Activated T-cell treated with anti-CD3 and anti-CD28 coated beads, Interleukin-2, amount 50 U/mL, for 24 hours (primary cell): ENCODE data around the gene CNR2.
"Not testable (repeated sequence)": the region's sequence is repeated elsewhere in the genome, so short reads cannot be mapped to it uniquely, and the experiment has no call there.

Experiments
- DNase-seq: peaks from one replicate; pipeline ENCODE4 v3.0.0-alpha.2; 2020
- H3K27ac Mint-ChIP-seq: 2 replicates; pipeline ENCODE4 v1.8.0; 2020; ENCODE audit warnings: mild to moderate bottlenecking, mixed read lengths
- H3K27me3 Mint-ChIP-seq: 2 replicates; pipeline ENCODE4 v1.8.0; 2020; ENCODE audit warnings: mixed read lengths
- H3K36me3 Mint-ChIP-seq: 2 replicates; pipeline ENCODE4 v1.8.0; 2020; ENCODE audit warnings: low read depth, mixed read lengths
- H3K4me1 Mint-ChIP-seq: 2 replicates; pipeline ENCODE4 v1.8.0; 2020; ENCODE audit warnings: low read depth, mixed read lengths
- H3K4me3 Mint-ChIP-seq: 2 replicates; pipeline ENCODE4 v1.8.0; 2020; ENCODE audit warnings: mild to moderate bottlenecking, moderate library complexity, mixed read lengths
- H3K9me3 Mint-ChIP-seq: 2 replicates; pipeline ENCODE4 v1.8.0; 2020; ENCODE audit warnings: mixed read lengths

CNR2 gene

GRCh38 chr1:23878668-23879067 lies 34.5 kb downstream of the CNR2 start:
- no peaks in the 10 kb centered on the region for H3K27me3 Mint-ChIP-seq
- no peak for DNase-seq
- peaks cover 18% of the 10 kb centered on the region for H3K9me3 Mint-ChIP-seq
- no peak overlapping the region for H3K4me3 Mint-ChIP-seq
- peaks cover 10% of the 10 kb centered on the region for H3K36me3 Mint-ChIP-seq
- H3K4me1 Mint-ChIP-seq: no peaks in the 10 kb centered on the region
- no peak overlapping the region for H3K27ac Mint-ChIP-seq

GRCh38 chr1:23875382-23875781 lies 37.8 kb downstream of the CNR2 start:
- Mint-ChIP-seq H3K4me1 (no peaks in the 10 kb centered on the region), H3K36me3 (peaks cover 10% of the 10 kb centered on the region), H3K27me3 (no peaks in the 10 kb centered on the region), H3K9me3 (peaks cover 18% of the 10 kb centered on the region), H3K4me3 (no peak overlapping the region), H3K27ac (no peak overlapping the region)
- no peak for DNase-seq

- Mint-ChIP-seq H3K27me3 (no peaks in the 10 kb centered on the region), H3K4me1 (peaks cover 8% of the 10 kb centered on the region), H3K4me3 (no peak overlapping the region), H3K27ac (no peak overlapping the region), H3K36me3 (no peaks in the 10 kb centered on the region), H3K9me3 (peaks cover 3% of the 10 kb centered on the region)
- no peak for DNase-seq
These were observed 40.7 kb downstream of the CNR2 start for GRCh38 chr1:23872421-23872820.

- Mint-ChIP-seq H3K4me3 (no peak overlapping the region), H3K36me3 (peaks cover 11% of the 10 kb centered on the region), H3K4me1 (peaks cover 20% of the 10 kb centered on the region), H3K9me3 (no peaks in the 10 kb centered on the region), H3K27ac (no peak overlapping the region), H3K27me3 (no peaks in the 10 kb centered on the region)
- no peak for DNase-seq
These were observed 44.1 kb downstream of the CNR2 start for GRCh38 chr1:23869051-23869450.

- peaks cover 20% of the 10 kb centered on the region for H3K4me1 Mint-ChIP-seq
- H3K9me3 Mint-ChIP-seq: no peaks in the 10 kb centered on the region
- peak overlapping the region; percentile 61 for H3K27ac Mint-ChIP-seq
- H3K36me3 Mint-ChIP-seq: peaks cover 11% of the 10 kb centered on the region
- H3K4me3 Mint-ChIP-seq: peak overlapping the region; percentile 81
- DNase-seq: no peak
- no peaks in the 10 kb centered on the region for H3K27me3 Mint-ChIP-seq
These were observed 44.6 kb downstream of the CNR2 start for GRCh38 chr1:23868557-23869016.

GRCh38 chr1:23867895-23868556 lies 45.1 kb downstream of the CNR2 start, which contains the start of gene FUCA1:
FUCA1 (minus strand) TSS chr1:23868290; CDS start chr1:23868286, 4 bp downstream.
- peak within 1 kb of the TSS; percentile 81 for H3K4me3 Mint-ChIP-seq
- H3K9me3 Mint-ChIP-seq: no peaks in the 10 kb centered on the region
- H3K4me1 Mint-ChIP-seq: peaks cover 20% of the 10 kb centered on the region
- H3K27ac Mint-ChIP-seq: peak within 1 kb of the TSS; percentile 61
- peaks cover 12% of the 10 kb centered on the region for H3K36me3 Mint-ChIP-seq
- no peaks in the 10 kb centered on the region for H3K27me3 Mint-ChIP-seq
- DNase-seq: peak; percentile 95

GRCh38 chr1:23867542-23867894 lies 45.6 kb downstream of the CNR2 start:
- no peaks in the 10 kb centered on the region for H3K27me3 Mint-ChIP-seq
- peaks cover 17% of the 10 kb centered on the region for H3K36me3 Mint-ChIP-seq
- peak overlapping the region; percentile 81 for H3K4me3 Mint-ChIP-seq
- peaks cover 20% of the 10 kb centered on the region for H3K4me1 Mint-ChIP-seq
- H3K27ac Mint-ChIP-seq: peak overlapping the region; percentile 29
- no peak for DNase-seq
- no peaks in the 10 kb centered on the region for H3K9me3 Mint-ChIP-seq

- Mint-ChIP-seq H3K4me3 (no peak overlapping the region), H3K9me3 (no peaks in the 10 kb centered on the region), H3K4me1 (peaks cover 20% of the 10 kb centered on the region), H3K27me3 (no peaks in the 10 kb centered on the region), H3K27ac (no peak overlapping the region), H3K36me3 (peaks cover 27% of the 10 kb centered on the region)
- no peak for DNase-seq
These were observed 47.6 kb downstream of the CNR2 start for GRCh38 chr1:23865543-23865930.

- peaks cover 29% of the 10 kb centered on the region for H3K36me3 Mint-ChIP-seq
- DNase-seq: no peak
- no peaks in the 10 kb centered on the region for H3K9me3 Mint-ChIP-seq
- H3K27me3 Mint-ChIP-seq: no peaks in the 10 kb centered on the region
- no peak overlapping the region for H3K27ac Mint-ChIP-seq
- H3K4me1 Mint-ChIP-seq: peaks cover 20% of the 10 kb centered on the region
- no peak overlapping the region for H3K4me3 Mint-ChIP-seq
These were observed 48.2 kb downstream of the CNR2 start for GRCh38 chr1:23864801-23865542.

GRCh38 chr1:23862640-23863039 lies 50.5 kb downstream of the CNR2 start:
- Mint-ChIP-seq H3K27ac (no peak overlapping the region), H3K27me3 (no peaks in the 10 kb centered on the region), H3K36me3 (peaks cover 43% of the 10 kb centered on the region), H3K9me3 (no peaks in the 10 kb centered on the region), H3K4me1 (peaks cover 12% of the 10 kb centered on the region), H3K4me3 (no peak overlapping the region)
- no peak for DNase-seq

GRCh38 chr1:23854568-23854967 lies 58.6 kb downstream of the CNR2 start:
- no peak overlapping the region for H3K4me3 Mint-ChIP-seq
- DNase-seq: no peak
- H3K27ac Mint-ChIP-seq: no peak overlapping the region
- H3K4me1 Mint-ChIP-seq: no peaks in the 10 kb centered on the region
- no peaks in the 10 kb centered on the region for H3K27me3 Mint-ChIP-seq
- peaks cover 38% of the 10 kb centered on the region for H3K36me3 Mint-ChIP-seq
- H3K9me3 Mint-ChIP-seq: no peaks in the 10 kb centered on the region

GRCh38 chr1:23853124-23853523 lies 60.0 kb downstream of the CNR2 start:
- DNase-seq, H3K4me1 Mint-ChIP-seq, H3K27me3 Mint-ChIP-seq, H3K9me3 Mint-ChIP-seq, H3K27ac Mint-ChIP-seq, H3K4me3 Mint-ChIP-seq: not testable (repeated sequence)
- H3K36me3 Mint-ChIP-seq: peaks cover 40% of the 10 kb centered on the region

GRCh38 chr1:23851406-23851805 lies 61.8 kb downstream of the CNR2 start:
- H3K4me1 Mint-ChIP-seq, H3K9me3 Mint-ChIP-seq, H3K27me3 Mint-ChIP-seq, DNase-seq, H3K4me3 Mint-ChIP-seq, H3K27ac Mint-ChIP-seq: not testable (repeated sequence)
- peaks cover 46% of the 10 kb centered on the region for H3K36me3 Mint-ChIP-seq

GRCh38 chr1:23848673-23849616 lies 64.2 kb downstream of the CNR2 start:
- no peak for DNase-seq
- H3K4me3 Mint-ChIP-seq: no peak overlapping the region
- no peaks in the 10 kb centered on the region for H3K27me3 Mint-ChIP-seq
- H3K9me3 Mint-ChIP-seq: no peaks in the 10 kb centered on the region
- H3K4me1 Mint-ChIP-seq: no peaks in the 10 kb centered on the region
- no peak overlapping the region for H3K27ac Mint-ChIP-seq
- H3K36me3 Mint-ChIP-seq: peaks cover 43% of the 10 kb centered on the region
